Measurements from ENCODE around the gene CTXN2.

GRCh38 chr15:48225771-48226170, 34.3 kb downstream of the CTXN2 start:
- TF ChIP-seq CTCF (conservative IDR thresholded peaks at IDR 0.05): no peak
- no peak for TF ChIP-seq EZH2 (IDR thresholded peaks at IDR 0.05; ENCODE audit: low read depth)

Measured in PC-9 (cell line).